Measurements from ENCODE around the gene RAB31. TPM values are rescaled to one million over a fixed set of nuclear protein-coding genes. Genes with fewer than 3 reads are reported as not detected.

Gene RAB31
- total RNA-seq, 2 donors from 2014 or later: 7.7 to 86.9 TPM

DNA sequence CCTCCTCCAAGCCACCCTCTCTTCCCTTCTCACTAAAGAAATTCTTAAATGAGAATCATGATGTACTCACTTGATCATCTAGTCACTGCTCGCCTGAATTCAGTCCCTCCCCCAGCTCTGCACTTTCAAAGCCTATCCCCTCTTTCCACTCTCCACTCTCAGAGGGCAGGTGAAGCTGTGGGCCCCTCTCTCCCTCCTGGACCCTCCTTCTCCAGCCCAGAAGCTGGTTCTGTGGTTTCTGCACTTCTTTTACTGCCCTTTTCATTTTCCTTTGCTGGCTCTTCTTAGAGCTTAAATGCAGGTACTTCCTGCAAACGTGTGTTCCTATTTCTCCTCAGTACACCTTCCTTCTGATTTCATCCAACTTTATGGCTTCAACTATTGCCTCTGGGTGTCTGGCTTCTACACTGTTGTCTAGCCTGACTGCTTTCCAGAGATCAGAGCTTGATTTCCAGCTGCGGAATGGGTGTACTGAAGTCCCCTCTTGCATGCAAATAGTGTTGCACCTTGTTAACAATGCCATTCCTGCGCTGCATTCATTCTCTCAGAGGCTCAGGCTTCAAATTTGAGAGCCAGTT lies 162.4 kb downstream of the RAB31 start:
- Histone ChIP-seq H3K9me3 (no peaks in the 10 kb centered on the region), H3K27ac (no peak overlapping the region), H3K36me3 (no peaks in the 10 kb centered on the region), H3K4me3 (no peak overlapping the region), H3K27me3 (replicated peaks; ENCODE audit: insufficient read depth) (no peaks in the 10 kb centered on the region), H3K4me1 (replicated peaks) (no peaks in the 10 kb centered on the region)
- no peak for DNase-seq (ENCODE audit: low spot score)
- intact Hi-C loops (cut with DNase I): no loop called here
- 53% methylated on average over 4 of the region's 4 CpGs for WGBS
- TF ChIP-seq POLR2AphosphoS5 (IDR thresholded peaks at IDR 0.05) (no peak), POLR2A (IDR thresholded peaks at IDR 0.05) (no peak), CTCF (IDR thresholded peaks at IDR 0.05) (no peak)

DNA sequence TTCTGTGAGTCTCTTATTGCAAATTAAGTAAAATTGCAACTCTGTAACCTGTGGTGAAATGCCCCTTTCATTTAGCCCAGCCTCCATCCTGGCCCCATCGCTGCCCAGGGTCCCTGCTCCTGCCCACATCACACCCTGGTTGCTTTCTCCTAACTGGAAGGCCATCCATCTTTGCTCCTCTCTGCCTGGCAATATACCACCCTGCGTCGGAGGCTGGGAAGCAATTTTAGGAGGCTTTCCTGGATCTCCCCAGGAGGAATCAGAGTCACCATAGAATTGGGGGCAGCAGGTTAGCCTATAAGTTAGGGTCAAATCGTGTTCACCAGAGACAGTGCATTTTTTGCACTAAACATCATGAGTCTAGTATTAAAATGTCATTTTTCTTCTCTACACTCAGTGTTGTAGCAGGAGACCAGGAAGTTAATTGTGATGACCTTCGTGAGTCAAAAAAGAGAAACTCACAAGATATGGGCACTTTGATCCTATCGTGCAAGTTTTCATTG lies 163.2 kb downstream of the RAB31 start:
- WGBS: 92% methylated on average over 6 of the region's 6 CpGs
- no peaks in the 10 kb centered on the region for H3K9me3 ChIP-seq
- H3K27me3 ChIP-seq (replicated peaks; ENCODE audit: insufficient read depth): no peaks in the 10 kb centered on the region
- no peak for TF ChIP-seq POLR2A (IDR thresholded peaks at IDR 0.05)
- no peak for TF ChIP-seq CTCF (IDR thresholded peaks at IDR 0.05)
- no peak for TF ChIP-seq POLR2AphosphoS5 (IDR thresholded peaks at IDR 0.05)
- no peak overlapping the region for H3K4me3 ChIP-seq
- H3K27ac ChIP-seq: no peak overlapping the region
- DNase-seq (ENCODE audit: low spot score): no peak
- no peaks in the 10 kb centered on the region for H3K4me1 ChIP-seq (replicated peaks)
- intact Hi-C loops (cut with DNase I): no loop called here
- H3K36me3 ChIP-seq: no peaks in the 10 kb centered on the region

DNA sequence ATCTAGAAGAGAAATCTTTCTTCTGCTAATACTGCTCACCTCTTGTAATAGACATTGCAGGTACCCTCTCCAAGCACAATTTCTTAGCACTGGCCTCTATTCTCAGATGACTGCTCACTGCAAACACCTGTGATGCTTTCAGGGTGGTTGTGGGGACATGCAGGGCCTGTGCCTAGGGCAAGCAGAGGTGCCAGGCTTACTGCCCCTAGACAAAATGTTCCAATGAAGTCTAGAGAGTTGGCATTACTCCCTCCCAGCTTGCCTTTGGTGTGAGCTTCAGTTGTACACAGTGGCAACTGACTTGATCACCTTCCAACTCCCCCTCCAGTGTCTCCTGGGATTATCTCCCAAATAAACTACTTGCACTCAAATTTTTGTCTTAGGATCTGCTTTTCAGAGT lies 164.7 kb downstream of the RAB31 start:
- DNase-seq (ENCODE audit: low spot score): no peak
- H3K4me3 ChIP-seq: no peak overlapping the region
- intact Hi-C loops (cut with DNase I): no loop called here
- H3K36me3 ChIP-seq: no peaks in the 10 kb centered on the region
- no peaks in the 10 kb centered on the region for H3K9me3 ChIP-seq
- TF ChIP-seq POLR2AphosphoS5 (IDR thresholded peaks at IDR 0.05): no peak
- no peaks in the 10 kb centered on the region for H3K27me3 ChIP-seq (replicated peaks; ENCODE audit: insufficient read depth)
- no peak overlapping the region for H3K27ac ChIP-seq
- no peaks in the 10 kb centered on the region for H3K4me1 ChIP-seq (replicated peaks)

DNA sequence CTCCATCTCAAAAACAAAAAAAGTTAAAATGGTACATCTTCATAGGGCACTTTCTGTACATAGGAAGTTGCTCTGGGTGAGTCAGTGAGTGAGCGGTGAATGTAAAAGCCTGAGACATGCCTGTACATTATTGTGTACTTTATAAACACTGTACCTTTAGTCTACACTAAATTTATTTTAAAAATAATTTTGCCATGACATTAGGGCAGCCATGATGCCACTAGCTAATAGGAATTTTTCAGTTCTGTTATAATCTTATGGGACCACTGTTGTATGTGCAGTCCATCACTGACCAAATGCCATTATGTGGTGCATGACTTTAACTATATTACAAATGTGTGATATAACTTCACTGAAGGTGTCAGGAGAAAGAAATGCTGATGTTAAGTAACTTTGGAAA lies 166.6 kb downstream of the RAB31 start:
- TF ChIP-seq POLR2A (IDR thresholded peaks at IDR 0.05): no peak
- DNase-seq (ENCODE audit: low spot score): no peak
- Histone ChIP-seq H3K4me3 (no peak overlapping the region), H3K9me3 (no peaks in the 10 kb centered on the region), H3K27ac (no peak overlapping the region), H3K4me1 (replicated peaks) (no peaks in the 10 kb centered on the region), H3K36me3 (no peaks in the 10 kb centered on the region), H3K27me3 (replicated peaks; ENCODE audit: insufficient read depth) (no peaks in the 10 kb centered on the region)
- intact Hi-C loops (cut with DNase I): no loop called here
- 91% methylated on average over 1 of the region's 1 CpG for WGBS

DNA sequence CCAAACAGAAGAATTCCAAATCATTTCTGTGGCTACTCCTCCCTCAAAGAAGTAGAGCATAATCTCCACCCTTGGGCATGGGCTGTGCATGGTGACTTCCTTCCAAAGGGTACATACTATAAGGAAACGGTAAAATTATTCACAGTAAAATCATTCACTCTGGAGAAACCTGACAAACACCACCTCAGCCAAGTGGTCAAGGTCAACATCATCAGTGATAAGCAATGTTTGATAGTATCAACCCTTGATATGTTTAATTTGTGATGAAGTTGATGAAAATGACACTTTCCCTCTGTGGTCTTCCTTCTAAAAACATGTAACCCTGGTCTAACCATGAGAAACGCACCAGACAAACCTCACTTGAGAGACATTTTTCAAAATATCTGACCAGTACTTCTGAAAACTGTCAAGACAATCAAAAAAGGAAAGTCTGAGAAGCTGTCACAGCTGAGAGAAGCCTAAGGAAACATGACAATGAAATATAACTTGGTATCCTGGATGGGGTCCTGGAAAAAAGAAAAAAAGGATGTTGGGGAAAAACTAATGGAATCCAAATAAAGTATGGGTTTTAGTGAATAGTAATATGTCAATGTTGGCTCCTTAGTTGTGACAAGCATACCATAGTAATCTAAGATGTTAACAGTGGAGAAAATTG lies 168.2 kb downstream of the RAB31 start:
- 88% methylated on average over 2 of the region's 2 CpGs for WGBS
- H3K4me1 ChIP-seq (replicated peaks): no peaks in the 10 kb centered on the region
- H3K4me3 ChIP-seq: no peak overlapping the region
- no peak for TF ChIP-seq CTCF (IDR thresholded peaks at IDR 0.05)
- TF ChIP-seq POLR2A (IDR thresholded peaks at IDR 0.05): no peak
- no peak for TF ChIP-seq POLR2AphosphoS5 (IDR thresholded peaks at IDR 0.05)
- no peaks in the 10 kb centered on the region for H3K36me3 ChIP-seq
- H3K27me3 ChIP-seq (replicated peaks; ENCODE audit: insufficient read depth): no peaks in the 10 kb centered on the region
- intact Hi-C loops (cut with DNase I): no loop called here
- no peaks in the 10 kb centered on the region for H3K9me3 ChIP-seq
- DNase-seq (ENCODE audit: low spot score): no peak
- no peak overlapping the region for H3K27ac ChIP-seq
